IMR-90 (cell line): ENCODE results near the gene AP3B1. TPM values are rescaled to one million over a fixed set of nuclear protein-coding genes. Genes with fewer than 3 reads are reported as not detected.

Experiments used
- ATAC-seq: fragments of 200-7000 bp; cut with Tn5 transposase; 2 replicates; pipeline ENCODE4 v1.9.1; 2020; ENCODE audit warnings: low read depth, mild to moderate bottlenecking, moderate library complexity
- BruUV-seq: library from RNA; stranded (reverse); fragments of 400-500 nt; replicated peaks from 2 replicates; lab custom pipeline; 2021; lab: Mats Ljungman, UMichigan
- CTCF ChIA-PET: fragments of 300-600 bp; formaldehyde crosslinking; extraction: SDS; loops from one replicate; lab custom pipeline; 2021; ENCODE audit warnings: antibody characterized with exemption; lab: Yijun Ruan, JAX
- POLR2A ChIA-PET: fragments of 300-600 bp; sonication (Branson Sonifier 250); formaldehyde crosslinking; loops from one replicate; lab custom pipeline; 2022; ENCODE audit warnings: antibody characterized with exemption; ENCODE audit not compliant: unreplicated experiment; lab: Charles Lee
- DNase-seq: peaks from one replicate; pipeline ENCODE4 v3.0.0; 2013
- H2AFZ ChIP-seq: replicated peaks from 2 replicates; pipeline ENCODE3; 2013; ENCODE audit warnings: low read length, mild to moderate bottlenecking; ENCODE audit not compliant: poor library complexity
- H2AK5ac ChIP-seq: 2 replicates; pipeline ENCODE4 v1.6.1; 2013; ENCODE audit warnings: low read depth, low read length, inconsistent platforms
- H2AK9ac ChIP-seq: replicated peaks from 2 replicates; pipeline ENCODE3; 2013; ENCODE audit warnings: mild to moderate bottlenecking, low read depth, low read length, moderate library complexity; ENCODE audit not compliant: poor library complexity
- H2BK120ac ChIP-seq: 2 replicates; pipeline ENCODE4 v1.6.1; 2013; ENCODE audit warnings: low read depth, low read length, inconsistent platforms
- H2BK15ac ChIP-seq: 3 replicates; pipeline ENCODE4 v1.6.1; 2013; ENCODE audit warnings: low read depth, low read length, inconsistent platforms
- H2BK20ac ChIP-seq: 2 replicates; pipeline ENCODE4 v1.6.1; 2013; ENCODE audit warnings: low read depth, mild to moderate bottlenecking, inconsistent platforms, low read length, moderate library complexity
- H2BK5ac ChIP-seq: 2 replicates; pipeline ENCODE4 v1.6.1; 2013; ENCODE audit warnings: mild to moderate bottlenecking, low read depth, low read length, inconsistent platforms; ENCODE audit not compliant: poor library complexity, severe bottlenecking
- H3K14ac ChIP-seq: replicated peaks from 2 replicates; pipeline ENCODE4 v1.6.1; 2013; ENCODE audit warnings: low read depth, low read length, inconsistent platforms
- H3K18ac ChIP-seq: 2 replicates; pipeline ENCODE4 v1.6.1; 2013; ENCODE audit warnings: low read depth, low read length, control low read depth
- H3K23ac ChIP-seq: 2 replicates; pipeline ENCODE4 v1.6.1; 2013; ENCODE audit warnings: low read depth, low read length, inconsistent platforms
- H3K27ac ChIP-seq: 2 replicates; pipeline ENCODE4 v1.5.1; 2013; ENCODE audit warnings: mild to moderate bottlenecking, control low read depth, low read length; ENCODE audit not compliant: insufficient read depth
- H3K27me3 ChIP-seq: 2 replicates; pipeline ENCODE4 v1.6.1; 2013; ENCODE audit warnings: low read length; ENCODE audit not compliant: control insufficient read depth, insufficient read depth
- H3K36me3 ChIP-seq: 2 replicates; pipeline ENCODE4 v1.6.1; 2013; ENCODE audit warnings: low read length, mixed read lengths; ENCODE audit not compliant: control insufficient read depth, insufficient read depth
- H3K4ac ChIP-seq: 2 replicates; pipeline ENCODE4 v1.6.1; 2013; ENCODE audit warnings: low read depth, low read length, inconsistent platforms
- H3K4me1 ChIP-seq: 2 replicates; pipeline ENCODE4 v1.6.1; 2013; ENCODE audit warnings: low read length, mixed read lengths; ENCODE audit not compliant: control insufficient read depth, insufficient read depth
- H3K4me2 ChIP-seq: 2 replicates; pipeline ENCODE4 v1.6.1; 2013; ENCODE audit warnings: low read depth, mild to moderate bottlenecking, control low read depth, low read length, moderate library complexity
- H3K4me3 ChIP-seq: 2 replicates; pipeline ENCODE4 v1.5.1; 2013; ENCODE audit warnings: low read depth, mild to moderate bottlenecking, control low read depth, low read length, moderate library complexity; ENCODE audit not compliant: insufficient read depth
- H3K56ac ChIP-seq: 2 replicates; pipeline ENCODE4 v1.6.1; 2013; ENCODE audit warnings: low read length, inconsistent platforms; ENCODE audit not compliant: insufficient read depth; ENCODE audit errors: extremely low read depth
- H3K79me1 ChIP-seq, 2 experiments: 2 replicates each; pipeline ENCODE4 v1.6.1; 2013; ENCODE audit warnings: low read length in 2 of 2, inconsistent platforms in 1 of 2, low read depth in 1 of 2
- H3K9ac ChIP-seq: 2 replicates; pipeline ENCODE4 v1.6.1; 2013; ENCODE audit warnings: low read depth, low read length, control low read depth
- H3K9me1 ChIP-seq: 2 replicates; pipeline ENCODE4 v1.6.1; 2013; ENCODE audit warnings: low read length, inconsistent platforms; ENCODE audit not compliant: insufficient read depth
- H3K9me3 ChIP-seq: 2 replicates; pipeline ENCODE4 v1.6.1; 2013; ENCODE audit warnings: low read length; ENCODE audit not compliant: control insufficient read depth, insufficient read depth
- H4K20me1 ChIP-seq: 2 replicates; pipeline ENCODE4 v1.6.1; 2013; ENCODE audit warnings: low read length, inconsistent platforms; ENCODE audit not compliant: insufficient read depth
- H4K5ac ChIP-seq: 2 replicates; pipeline ENCODE4 v1.6.1; 2013; ENCODE audit warnings: mild to moderate bottlenecking, low read depth, low read length, control low read depth
- H4K8ac ChIP-seq, 2 experiments: 2 replicates each; pipeline ENCODE4 v1.6.1; 2013; ENCODE audit warnings: low read depth in 2 of 2, low read length in 2 of 2, control low read depth in 1 of 2, inconsistent platforms in 1 of 2
- H4K91ac ChIP-seq: 2 replicates; pipeline ENCODE4 v1.6.1; 2013; ENCODE audit warnings: low read depth, low read length, inconsistent platforms; ENCODE audit not compliant: insufficient read depth
- BHLHE40 ChIP-seq: fragments of 150-350 bp; IDR thresholded peaks from 2 replicates; pipeline ENCODE4 v1.6.1; 2016; ENCODE audit warnings: mild to moderate bottlenecking, low read depth, low read length
- CEBPB ChIP-seq: IDR thresholded peaks from 2 replicates; pipeline ENCODE4 v1.6.1; 2012; ENCODE audit warnings: low read depth, low read length, improper control_type of control experiment
- CHD1 ChIP-seq: IDR thresholded peaks from 2 replicates; pipeline ENCODE4 v1.6.1; 2012; ENCODE audit warnings: low read depth, low read length, improper control_type of control experiment
- FOS ChIP-seq: fragments of 150-350 bp; IDR thresholded peaks from 2 replicates; pipeline ENCODE4 v1.6.1; 2016; ENCODE audit warnings: low read depth, low read length
- MAFK ChIP-seq: IDR thresholded peaks from 2 replicates; pipeline ENCODE4 v1.6.1; 2012; ENCODE audit warnings: low read depth, low read length, improper control_type of control experiment
- MAZ ChIP-seq: IDR thresholded peaks from 2 replicates; pipeline ENCODE4 v1.6.1; 2012; ENCODE audit warnings: low read depth, mild to moderate bottlenecking, low read length, improper control_type of control experiment, moderate library complexity, borderline replicate concordance
- MXI1 ChIP-seq: IDR thresholded peaks from 2 replicates; pipeline ENCODE4 v1.6.1; 2012; ENCODE audit warnings: low read depth, mild to moderate bottlenecking, low read length, moderate library complexity, borderline replicate concordance
- NFE2L2 ChIP-seq: fragments of 150-350 bp; IDR thresholded peaks from 2 replicates; pipeline ENCODE4 v1.6.1; 2016; ENCODE audit warnings: low read depth, mild to moderate bottlenecking, low read length
- POLR2A ChIP-seq: IDR thresholded peaks from 2 replicates; pipeline ENCODE4 v1.6.1; 2012; ENCODE audit warnings: mild to moderate bottlenecking, low read depth, low read length
- RAD21 ChIP-seq: IDR thresholded peaks from 2 replicates; pipeline ENCODE4 v1.6.1; 2012; ENCODE audit warnings: low read length, improper control_type of control experiment
- RCOR1 ChIP-seq: IDR thresholded peaks from 2 replicates; pipeline ENCODE4 v1.6.1; 2012; ENCODE audit warnings: mild to moderate bottlenecking, low read length, improper control_type of control experiment; ENCODE audit not compliant: insufficient replicate concordance
- RFX5 ChIP-seq: IDR thresholded peaks from 2 replicates; pipeline ENCODE4 v1.8.0; 2012; ENCODE audit warnings: low read depth, mild to moderate bottlenecking, low read length, moderate library complexity
- SMC3 ChIP-seq: fragments of 150-350 bp; IDR thresholded peaks from 2 replicates; pipeline ENCODE4 v1.6.1; 2016; ENCODE audit warnings: low read depth, mild to moderate bottlenecking, antibody characterized with exemption, low read length, moderate library complexity
- WGBS, 2 experiments: methylation state at CpG; one replicate each; pipeline versions ENCODE4 v1.1.5 to v1.1.7; 2013; ENCODE audit warnings: missing lambda C conversion rate in 2 of 2; ENCODE audit not compliant: insufficient read length in 1 of 2; ENCODE audit errors: extremely low coverage in 2 of 2; 5-methylcytosine and 5-hydroxymethylcytosine counted together
- dilution Hi-C: fragments of 300-500 bp; cut with HindIII; formaldehyde crosslinking; loops from one replicate; pipeline ENCODE4 v1.14.3; 2018; ENCODE audit warnings: low sequenced_read_pairs; ENCODE audit not compliant: unreplicated experiment
- in situ Hi-C: fragments of 300-500 bp; cut with MboI; formaldehyde crosslinking; loops from 3 replicates; pipeline ENCODE4 v1.14.3; 2019; ENCODE audit warnings: low sequenced_read_pairs, inconsistent platforms, mixed read lengths
- intact Hi-C: fragments of 100-400 bp; cut with micrococcal nuclease; formaldehyde crosslinking; loops from 2 replicates; pipeline ENCODE4 v1.10.0; 2022
- polyA plus RNA-seq, 3 experiments: library from polyadenylated mRNA; depleted of rRNA; stranded (reverse); fragments of >200 nt; gene quantifications; 2 replicates each; pipeline ENCODE4 v1.2.3, GENCODE V29; 2012; ENCODE audit warnings: low replicate concordance in 1 of 3
- total RNA-seq: library from RNA; depleted of rRNA; stranded (reverse); fragments of >200 nt; gene quantifications from 2 replicates; pipeline ENCODE4 v1.2.3, GENCODE V29; 2012
- TF ChIP-seq, protein P1 (sequence below): conservative IDR thresholded peaks from 2 replicates; pipeline ENCODE4 v1.5.1; 2012; ENCODE audit warnings: mild to moderate bottlenecking, low read depth, low read length, improper control_type of control experiment
- TF ChIP-seq, protein P2 (sequence below): fragments of 150-350 bp; IDR thresholded peaks from 2 replicates; pipeline ENCODE4 v1.6.1; 2016; ENCODE audit warnings: low read depth, mild to moderate bottlenecking, low read length, moderate library complexity, borderline replicate concordance
- TF ChIP-seq, protein P3 (sequence below): fragments of 150-350 bp; IDR thresholded peaks from 2 replicates; pipeline ENCODE4 v1.6.1; 2017; ENCODE audit warnings: mild to moderate bottlenecking, antibody characterized with exemption, low read length, low read depth

The AP3B1 gene
- total and polyA plus RNA-seq, 2 of the 4 experiments (the other 2 are of a cell fraction): 33.1 to 59.0 TPM

DNA sequence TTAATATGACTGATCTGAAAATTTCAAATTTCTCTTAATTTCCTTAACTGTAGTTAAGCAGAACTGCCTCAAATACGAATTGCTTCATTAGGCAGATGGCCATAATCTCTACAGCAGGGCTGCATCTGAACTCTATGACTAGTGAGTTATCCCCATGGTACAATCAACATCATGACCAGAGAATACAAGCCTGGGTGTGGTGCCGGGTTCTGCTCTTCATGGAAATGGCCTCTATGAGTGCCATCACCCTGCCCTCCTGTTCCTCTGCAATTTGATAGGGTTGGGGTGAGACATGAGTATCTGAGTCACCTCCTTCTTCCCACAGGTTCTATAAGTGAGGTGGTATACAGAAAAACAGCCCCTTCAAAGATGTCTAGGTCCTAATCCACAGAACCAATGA, 235.9 kb downstream of the AP3B1 start:
- Histone ChIP-seq H2BK5ac (no peak overlapping the region), H3K27ac (no peak overlapping the region), H3K9me1 (no peaks in the 10 kb centered on the region), H3K9me3 (no peaks in the 10 kb centered on the region), H4K20me1 (peaks cover 2% of the 10 kb centered on the region; the same call in 1 of the 2 replicates), H4K5ac (no peak overlapping the region), H3K56ac (no peak overlapping the region), H4K91ac (no peak overlapping the region), H2BK120ac (no peak overlapping the region), H3K4me2 (no peak overlapping the region), H2AK5ac (no peak overlapping the region), H2BK20ac (no peak overlapping the region), H2AFZ (no peak overlapping the region), H3K9ac (no peak overlapping the region), H3K4me3 (no peak overlapping the region), H3K36me3 (no peaks in the 10 kb centered on the region), H3K14ac (no peak overlapping the region), H4K8ac (no peak overlapping the region), H3K23ac (no peak overlapping the region), H2BK15ac (no peak overlapping the region), H3K18ac (no peak overlapping the region), H2AK9ac (no peak overlapping the region), H3K79me1 (no peaks in the 10 kb centered on the region), H3K4me1 (no peaks in the 10 kb centered on the region; the same call in 1 of the 2 replicates), H3K27me3 (no peaks in the 10 kb centered on the region), H3K4ac (no peak overlapping the region)
- no TSS peak for BruUV-seq
- POLR2A ChIA-PET: no interaction called here
- no peak for ATAC-seq
- WGBS, 2 experiments: no CpG with 5 or more reads among the region's 2 CpGs
- dilution Hi-C loops: no loop called here
- CTCF ChIA-PET: no interaction called here
- intact Hi-C loops: no loop called here
- in situ Hi-C loops: no loop called here
- no peak for DNase-seq
- TF ChIP-seq BHLHE40: no peak
- TF ChIP-seq MXI1: no peak
- TF ChIP-seq SMC3: no peak
- TF ChIP-seq POLR2A: no peak
- TF ChIP-seq RFX5: no peak
- no peak for TF ChIP-seq MAZ
- no peak for TF ChIP-seq RCOR1
- no peak for TF ChIP-seq MAFK
- TF ChIP-seq, protein P1, sequence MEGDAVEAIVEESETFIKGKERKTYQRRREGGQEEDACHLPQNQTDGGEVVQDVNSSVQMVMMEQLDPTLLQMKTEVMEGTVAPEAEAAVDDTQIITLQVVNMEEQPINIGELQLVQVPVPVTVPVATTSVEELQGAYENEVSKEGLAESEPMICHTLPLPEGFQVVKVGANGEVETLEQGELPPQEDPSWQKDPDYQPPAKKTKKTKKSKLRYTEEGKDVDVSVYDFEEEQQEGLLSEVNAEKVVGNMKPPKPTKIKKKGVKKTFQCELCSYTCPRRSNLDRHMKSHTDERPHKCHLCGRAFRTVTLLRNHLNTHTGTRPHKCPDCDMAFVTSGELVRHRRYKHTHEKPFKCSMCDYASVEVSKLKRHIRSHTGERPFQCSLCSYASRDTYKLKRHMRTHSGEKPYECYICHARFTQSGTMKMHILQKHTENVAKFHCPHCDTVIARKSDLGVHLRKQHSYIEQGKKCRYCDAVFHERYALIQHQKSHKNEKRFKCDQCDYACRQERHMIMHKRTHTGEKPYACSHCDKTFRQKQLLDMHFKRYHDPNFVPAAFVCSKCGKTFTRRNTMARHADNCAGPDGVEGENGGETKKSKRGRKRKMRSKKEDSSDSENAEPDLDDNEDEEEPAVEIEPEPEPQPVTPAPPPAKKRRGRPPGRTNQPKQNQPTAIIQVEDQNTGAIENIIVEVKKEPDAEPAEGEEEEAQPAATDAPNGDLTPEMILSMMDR: no peak
- no peak for TF ChIP-seq FOS
- TF ChIP-seq CHD1: no peak
- no peak for TF ChIP-seq RAD21
- no peak for TF ChIP-seq NFE2L2
- TF ChIP-seq, protein P2, sequence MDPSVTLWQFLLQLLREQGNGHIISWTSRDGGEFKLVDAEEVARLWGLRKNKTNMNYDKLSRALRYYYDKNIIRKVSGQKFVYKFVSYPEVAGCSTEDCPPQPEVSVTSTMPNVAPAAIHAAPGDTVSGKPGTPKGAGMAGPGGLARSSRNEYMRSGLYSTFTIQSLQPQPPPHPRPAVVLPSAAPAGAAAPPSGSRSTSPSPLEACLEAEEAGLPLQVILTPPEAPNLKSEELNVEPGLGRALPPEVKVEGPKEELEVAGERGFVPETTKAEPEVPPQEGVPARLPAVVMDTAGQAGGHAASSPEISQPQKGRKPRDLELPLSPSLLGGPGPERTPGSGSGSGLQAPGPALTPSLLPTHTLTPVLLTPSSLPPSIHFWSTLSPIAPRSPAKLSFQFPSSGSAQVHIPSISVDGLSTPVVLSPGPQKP: no peak
- no peak for TF ChIP-seq CEBPB
- TF ChIP-seq, protein P3, sequence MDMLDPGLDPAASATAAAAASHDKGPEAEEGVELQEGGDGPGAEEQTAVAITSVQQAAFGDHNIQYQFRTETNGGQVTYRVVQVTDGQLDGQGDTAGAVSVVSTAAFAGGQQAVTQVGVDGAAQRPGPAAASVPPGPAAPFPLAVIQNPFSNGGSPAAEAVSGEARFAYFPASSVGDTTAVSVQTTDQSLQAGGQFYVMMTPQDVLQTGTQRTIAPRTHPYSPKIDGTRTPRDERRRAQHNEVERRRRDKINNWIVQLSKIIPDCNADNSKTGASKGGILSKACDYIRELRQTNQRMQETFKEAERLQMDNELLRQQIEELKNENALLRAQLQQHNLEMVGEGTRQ: no peak
